ENCODE data around the gene HOXB7.

GRCh38 chr17:48577946-48578615, 32.7 kb downstream of the HOXB7 start, which contains the start of gene HOXB4:
- TF ChIP-seq MAX (IDR thresholded peaks at IDR 0.05), result no peak
- TF ChIP-seq CTCF (IDR thresholded peaks at IDR 0.05; ENCODE audit: low read depth, low read length, missing input control), result no peak
- TF ChIP-seq GABPA (IDR thresholded peaks at IDR 0.05 in 1 of 2, conservative IDR thresholded peaks at IDR 0.05 in 1 of 2), result no peak
- TF ChIP-seq YY1 (IDR thresholded peaks at IDR 0.05), result no peak
- TF ChIP-seq SP1 (IDR thresholded peaks at IDR 0.05), result no peak
- no peak for TF ChIP-seq ATF3 (IDR thresholded peaks at IDR 0.05)
- TF ChIP-seq TAF1 (conservative IDR thresholded peaks at IDR 0.05), result no peak

Measured in liver (tissue), 3 donors.